ENCODE results near the gene DNM1.

The DNM1 gene

GRCh38 chr9:128262687-128263086 is 59.5 kb downstream of the DNM1 start:
- no peak overlapping the region for H3K4me3 ChIP-seq (ENCODE audit: low read depth, low read length)
- TF ChIP-seq, protein P1, sequence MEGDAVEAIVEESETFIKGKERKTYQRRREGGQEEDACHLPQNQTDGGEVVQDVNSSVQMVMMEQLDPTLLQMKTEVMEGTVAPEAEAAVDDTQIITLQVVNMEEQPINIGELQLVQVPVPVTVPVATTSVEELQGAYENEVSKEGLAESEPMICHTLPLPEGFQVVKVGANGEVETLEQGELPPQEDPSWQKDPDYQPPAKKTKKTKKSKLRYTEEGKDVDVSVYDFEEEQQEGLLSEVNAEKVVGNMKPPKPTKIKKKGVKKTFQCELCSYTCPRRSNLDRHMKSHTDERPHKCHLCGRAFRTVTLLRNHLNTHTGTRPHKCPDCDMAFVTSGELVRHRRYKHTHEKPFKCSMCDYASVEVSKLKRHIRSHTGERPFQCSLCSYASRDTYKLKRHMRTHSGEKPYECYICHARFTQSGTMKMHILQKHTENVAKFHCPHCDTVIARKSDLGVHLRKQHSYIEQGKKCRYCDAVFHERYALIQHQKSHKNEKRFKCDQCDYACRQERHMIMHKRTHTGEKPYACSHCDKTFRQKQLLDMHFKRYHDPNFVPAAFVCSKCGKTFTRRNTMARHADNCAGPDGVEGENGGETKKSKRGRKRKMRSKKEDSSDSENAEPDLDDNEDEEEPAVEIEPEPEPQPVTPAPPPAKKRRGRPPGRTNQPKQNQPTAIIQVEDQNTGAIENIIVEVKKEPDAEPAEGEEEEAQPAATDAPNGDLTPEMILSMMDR (IDR thresholded peaks at IDR 0.05; ENCODE audit: borderline replicate concordance, insufficient read depth, low read depth, low read length), result no peak

DNA sequence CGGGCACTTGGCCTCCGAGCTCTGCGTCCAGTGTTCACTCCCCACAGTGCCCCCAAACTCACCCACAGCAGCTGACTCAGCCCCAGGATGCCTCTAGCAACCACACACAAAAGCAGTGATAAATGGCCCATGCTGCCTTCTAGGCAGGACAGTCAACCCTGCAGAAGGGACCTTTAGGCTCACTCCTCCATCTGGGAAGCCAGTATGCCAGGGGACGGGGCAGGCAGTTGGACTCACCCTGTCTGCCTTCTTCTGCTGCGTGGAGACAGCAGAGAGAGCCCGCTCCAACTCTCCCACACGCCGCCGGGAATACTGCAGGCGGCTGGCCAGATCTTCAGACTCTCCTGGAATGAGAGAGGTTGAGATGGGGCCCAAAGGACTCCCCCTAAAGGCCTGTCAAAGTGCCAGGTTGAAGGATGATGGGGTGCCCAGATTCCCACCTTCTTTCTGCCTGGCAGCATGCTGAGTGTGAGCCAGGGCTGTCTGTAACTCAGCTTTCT is 62.2 kb downstream of the DNM1 start:
- H3K4me3 ChIP-seq (ENCODE audit: low read depth, low read length), result no peak overlapping the region
- TF ChIP-seq, protein P1 (IDR thresholded peaks at IDR 0.05; ENCODE audit: borderline replicate concordance, insufficient read depth, low read depth, low read length), result no peak

- H3K4me3 ChIP-seq (ENCODE audit: low read depth, low read length), result no peak overlapping the region
- TF ChIP-seq, protein P1 (IDR thresholded peaks at IDR 0.05; ENCODE audit: borderline replicate concordance, insufficient read depth, low read depth, low read length), result no peak
Observed at GRCh38 chr9:128266868-128267590, 63.9 kb downstream of the DNM1 start.

DNA sequence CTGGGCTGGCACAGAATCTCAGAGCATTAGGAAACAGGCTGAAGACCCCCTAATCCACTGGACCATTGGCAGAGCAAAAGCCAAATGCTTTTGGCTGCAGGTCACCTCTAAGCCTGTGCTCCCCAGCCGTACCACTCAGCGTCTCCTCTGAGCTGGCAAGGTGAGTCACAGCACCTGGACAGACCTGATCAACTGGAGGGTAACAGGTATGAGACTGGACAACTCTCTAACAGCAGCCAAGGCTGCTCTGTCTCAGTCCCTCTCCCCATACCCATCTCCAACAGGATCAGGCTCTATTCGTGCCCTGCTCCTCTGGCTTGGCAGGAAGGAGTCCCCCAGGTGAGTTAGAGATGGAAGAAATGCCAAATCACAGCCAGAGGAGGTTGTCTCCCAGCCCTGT is 67.9 kb downstream of the DNM1 start:
- H3K4me3 ChIP-seq (ENCODE audit: low read depth, low read length), result no peak overlapping the region
- TF ChIP-seq, protein P1 (IDR thresholded peaks at IDR 0.05; ENCODE audit: borderline replicate concordance, insufficient read depth, low read depth, low read length), result no peak

DNA sequence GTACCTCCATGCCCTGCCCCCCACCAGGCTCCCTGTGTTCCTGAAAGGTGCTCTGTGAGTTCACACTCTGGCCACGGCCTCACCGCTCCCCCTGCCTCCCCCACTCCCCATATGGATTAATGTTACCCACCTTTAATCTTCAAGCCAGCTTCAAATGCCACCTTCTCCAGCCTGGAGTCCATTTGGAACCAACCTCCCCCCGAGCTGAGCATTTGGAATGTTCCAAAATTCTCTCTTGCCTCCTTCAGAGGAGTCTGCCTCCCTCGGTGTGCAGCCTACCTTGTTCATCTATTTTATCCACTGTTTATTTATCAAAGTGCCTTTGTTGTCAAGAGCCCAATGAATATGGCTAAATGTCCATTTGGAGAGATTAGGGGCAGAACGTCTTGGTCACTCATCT is 68.3 kb downstream of the DNM1 start:
- TF ChIP-seq, protein P1 (IDR thresholded peaks at IDR 0.05; ENCODE audit: borderline replicate concordance, insufficient read depth, low read depth, low read length), result no peak
- H3K4me3 ChIP-seq (ENCODE audit: low read depth, low read length), result no peak overlapping the region

DNA sequence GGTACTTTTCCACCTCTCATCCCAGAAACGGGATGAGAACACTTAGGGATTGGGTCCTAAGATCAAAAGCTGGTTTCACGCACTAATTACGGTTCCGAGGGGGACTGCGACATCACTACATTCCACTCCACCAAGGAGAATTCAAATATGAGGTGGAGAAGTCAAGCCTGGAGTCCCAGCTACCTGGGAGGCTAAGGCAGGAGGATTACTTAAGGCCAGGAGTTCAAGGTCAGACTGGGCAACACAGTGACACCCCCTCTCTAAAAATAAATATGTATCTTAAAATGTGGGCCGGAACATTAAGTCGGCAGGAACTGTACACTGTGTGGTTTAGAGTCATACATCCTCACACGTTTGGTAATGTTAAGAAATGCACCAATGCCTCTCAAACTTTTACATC is 71.1 kb downstream of the DNM1 start:
- no peak overlapping the region for H3K4me3 ChIP-seq (ENCODE audit: low read depth, low read length)
- TF ChIP-seq, protein P1 (IDR thresholded peaks at IDR 0.05; ENCODE audit: borderline replicate concordance, insufficient read depth, low read depth, low read length), result no peak
